Retina (tissue), 1 donor: ENCODE data around the gene FHAD1.
"Not testable (repeated sequence)": the region's sequence is repeated elsewhere in the genome, so short reads cannot be mapped to it uniquely, and the experiment has no call there.

Experiments used
- DNase-seq: peaks from one replicate; pipeline ENCODE4 v3.0.0-alpha.2; 2016

Gene FHAD1

GRCh38 chr1:15424146-15424667, 177.2 kb downstream of the FHAD1 start:
- DNase-seq = no peak

- DNase-seq = no peak
These were observed 178.0 kb downstream of the FHAD1 start for GRCh38 chr1:15424981-15425380.

- no peak for DNase-seq
These were observed 178.5 kb downstream of the FHAD1 start for GRCh38 chr1:15425521-15425920.

GRCh38 chr1:15425958-15426357, 178.9 kb downstream of the FHAD1 start:
- DNase-seq = no peak

- no peak for DNase-seq
These were observed 179.7 kb downstream of the FHAD1 start for GRCh38 chr1:15426492-15427279.

- DNase-seq = no peak
These were observed 180.2 kb downstream of the FHAD1 start for GRCh38 chr1:15427280-15427666.

- DNase-seq = not testable (repeated sequence)
These were observed 181.2 kb downstream of the FHAD1 start for GRCh38 chr1:15428252-15428651.

GRCh38 chr1:15428815-15429435, 181.9 kb downstream of the FHAD1 start:
- DNase-seq = no peak

GRCh38 chr1:15429701-15430149, 182.7 kb downstream of the FHAD1 start:
- no peak for DNase-seq

- peak; percentile 94 for DNase-seq
These were observed 184.0 kb downstream of the FHAD1 start for GRCh38 chr1:15430787-15431570.

- no peak for DNase-seq
These were observed 184.5 kb downstream of the FHAD1 start for GRCh38 chr1:15431571-15431948.

- peak; percentile 68 for DNase-seq
These were observed 185.3 kb downstream of the FHAD1 start for GRCh38 chr1:15432324-15432723.

GRCh38 chr1:15433471-15433870, 186.4 kb downstream of the FHAD1 start:
- no peak for DNase-seq

GRCh38 chr1:15434739-15435138, 187.7 kb downstream of the FHAD1 start:
- not testable (repeated sequence) for DNase-seq

GRCh38 chr1:15435239-15436077, 188.4 kb downstream of the FHAD1 start:
- no peak for DNase-seq

- no peak for DNase-seq
These were observed 189.9 kb downstream of the FHAD1 start for GRCh38 chr1:15436881-15437442.

GRCh38 chr1:15439325-15439724, 192.3 kb downstream of the FHAD1 start:
- DNase-seq = no peak

GRCh38 chr1:15440357-15440756, 193.3 kb downstream of the FHAD1 start:
- DNase-seq = no peak

GRCh38 chr1:15441247-15441646, 194.2 kb downstream of the FHAD1 start:
- DNase-seq = no peak

GRCh38 chr1:15442119-15442518, 195.1 kb downstream of the FHAD1 start:
- DNase-seq = no peak

- DNase-seq = no peak
These were observed 195.7 kb downstream of the FHAD1 start for GRCh38 chr1:15442759-15443158.

GRCh38 chr1:15443281-15443680, 196.3 kb downstream of the FHAD1 start:
- DNase-seq = no peak
